Heart left ventricle (tissue), 16 donors: ENCODE data around the gene TBC1D19. TPM values are rescaled to one million over a fixed set of nuclear protein-coding genes. Genes with fewer than 3 reads are reported as not detected.

ENCODE experiments used
- ATAC-seq, 4 donors: fragments of 200-7000 bp; cut with Tn5 transposase; one replicate each; pipeline ENCODE4 v1.9.1; 2020 to 2022; ENCODE audit warnings: moderate library complexity in 4 of 4, mild to moderate bottlenecking in 3 of 4, moderate number of reproducible peaks in 1 of 4
- DNase-seq, 5 donors: peaks; one replicate each; pipeline ENCODE4 v3.0.0-alpha.2; 2020
- H3K27ac ChIP-seq, 12 donors: fragments of 200-600 bp; sonication (generic) in 4 of 12; one replicate each; pipeline versions ENCODE4 v1.5.0 to v1.8.0; 2016 to 2022; ENCODE audit warnings: mild to moderate bottlenecking in 2 of 12
- H3K27me3 ChIP-seq, 9 donors: fragments of 200-600 bp; sonication (generic) in 2 of 9; one replicate each; pipeline versions ENCODE4 v1.5.1 to v1.8.0; 2016 to 2022; ENCODE audit warnings: mild to moderate bottlenecking in 3 of 9
- H3K36me3 ChIP-seq, 9 donors: fragments of 200-600 bp; sonication (generic) in 2 of 9; one replicate each; pipeline versions ENCODE4 v1.5.0 to v1.8.0; 2018 to 2022; ENCODE audit warnings: mild to moderate bottlenecking in 2 of 9
- H3K4me1 ChIP-seq, 12 donors: fragments of 200-600 bp; sonication (generic) in 4 of 12; one replicate each; pipeline versions ENCODE4 v1.5.0 to v1.8.0; 2016 to 2022; ENCODE audit warnings: mild to moderate bottlenecking in 3 of 12
- H3K4me3 ChIP-seq, 12 donors: fragments of 200-600 bp; sonication (generic) in 4 of 12; one replicate each; pipeline versions ENCODE4 v1.5.0 to v1.8.0; 2017 to 2022; ENCODE audit warnings: mild to moderate bottlenecking in 9 of 12, moderate library complexity in 4 of 12
- H3K9me3 ChIP-seq, 12 donors: fragments of 200-600 bp; sonication (generic) in 4 of 12; one replicate each; pipeline versions ENCODE4 v1.5.0 to v1.8.0; 2016 to 2022; ENCODE audit warnings: mild to moderate bottlenecking in 1 of 12
- CTCF ChIP-seq, 12 donors: fragments of 200-600 bp; sonication (generic) in 4 of 12; IDR thresholded peaks; one replicate each; pipeline versions ENCODE4 v1.5.0 to v1.8.0; 2018 to 2022; ENCODE audit warnings: antibody characterized with exemption in 12 of 12, mild to moderate bottlenecking in 5 of 12
- POLR2A ChIP-seq, 2 donors: fragments of 450-650 bp; IDR thresholded peaks; one replicate each; pipeline ENCODE4 v1.6.1; 2017; ENCODE audit warnings: antibody characterized with exemption in 2 of 2, mild to moderate bottlenecking in 2 of 2, moderate library complexity in 2 of 2
- WGBS, 4 donors: extraction: QIAGEN DNeasy Blood & Tissue Kit in 2 of 4; methylation state at CpG; one replicate each; pipeline versions ENCODE4 v1.1.5 to v1.1.7; 2013 to 2018; 5-methylcytosine and 5-hydroxymethylcytosine counted together
- intact Hi-C, 10 donors: fragments of 100-400 bp; cut with DNase I; formaldehyde crosslinking; loops; one replicate each; pipeline versions ENCODE4 v1.11.1 to v1.14.2; 2022
- polyA plus RNA-seq, 2 donors: library from polyadenylated mRNA; stranded (reverse); fragments of 200-250 nt; gene quantifications; one replicate each; pipeline ENCODE4 v1.2.3, GENCODE V29; 2013
- total RNA-seq, 9 donors: library from RNA; depleted of rRNA in 2 of 9; stranded (reverse); fragments of >200 nt in 2 of 9; fragmentation: NEBNext Ultra II Directional in 3 of 9; extraction: Animal tissue kit (Norgen Biotek cat#: 25700) in 3 of 9; gene quantifications; one replicate each; pipeline versions ENCODE4 v1.1.0 to v1.2.4, GENCODE V29; 2016 to 2023
- donor health status: ischemic (EF 13 %, LVEDD 7.1; RV severe dilation, severe dysfunction).
- donor health status: healthy with polysubstance abuse.
- donor health status: DM: no; HTN: yes; CAD: no.
- donor health status: DM: no; HTN: no; CAD: no.
- donor health status: ischemic (EF 25% LVEDD 6.9; RV normal size, moderate dysfunction).
- donor health status: ischemic (EF 25% LVEDD 5.7; RV mildly dilated, moderate dysfunction).
- donor health status: healthy.
- donor health status: DM: yes; HTN: yes; CAD: no.
- donor health status: ischemic (EF 35%, LVEDD 5.7; RV mildly dilated, moderate dysfunction).
- donor health status: nonischemic (EF 11% LVEDD 7.7; RV severe dilation, severe dysfunction).
- donor health status: DM: yes; HTN: yes; CAD: no.
- donor health status: PGD.
- donor health status: ischemic (EF 29% LVEDD 5.4; RV normal size, mild dysfunction).
- donor health status: nonischemic (EF 23%, LVEDD 6.1; RV moderate dilation, normal function).

The TBC1D19 gene
- total and polyA plus RNA-seq, 11 donors = 1.7 to 10.9 (median 9.2) TPM

- Histone ChIP-seq H3K27me3 (no peaks in the 10 kb centered on the region), H3K4me3 (no peak overlapping the region), H3K4me1 (peaks cover 0 to 17% (median 7%) of the 10 kb centered on the region in 12 donors), H3K36me3 (peaks cover 0 to 31% (median 0%) of the 10 kb centered on the region in 9 donors), H3K9me3 (no peaks in the 10 kb centered on the region), H3K27ac (peak overlapping the region in 4 of 12 donors; percentile 21 to 56 (median 32))
- no peak for TF ChIP-seq POLR2A (IDR thresholded peaks at IDR 0.05)
- TF ChIP-seq CTCF (IDR thresholded peaks at IDR 0.05) = no peak
- ATAC-seq = peak; percentile 94 to 99 (median 98)
- peak in 4 of 5 donors; percentile 46 to 76 (median 59) for DNase-seq
- WGBS, 4 donors = 21 to 28% (median 24%) methylated on average over 10 of the region's 10 CpGs
- intact Hi-C loops = loop anchor here in 2 of 10 donors (5.0 kb wide), 2 partner anchors 104 to 109 kb away; partner anchors contain the start of gene STIM2 (in 1 of the 2)
Measured at GRCh38 chr4:26753617-26754016, 169.7 kb downstream of the TBC1D19 start.

GRCh38 chr4:26757751-26758150, 173.9 kb downstream of the TBC1D19 start:
- Histone ChIP-seq H3K36me3 (peaks cover 0 to 12% (median 0%) of the 10 kb centered on the region in 9 donors), H3K4me3 (no peak overlapping the region), H3K27ac (no peak overlapping the region), H3K9me3 (no peaks in the 10 kb centered on the region), H3K27me3 (no peaks in the 10 kb centered on the region), H3K4me1 (peaks cover 0 to 13% (median 5%) of the 10 kb centered on the region in 12 donors)
- no peak for ATAC-seq
- DNase-seq = no peak
- no peak for TF ChIP-seq POLR2A (IDR thresholded peaks at IDR 0.05)
- TF ChIP-seq CTCF (IDR thresholded peaks at IDR 0.05) = no peak
- intact Hi-C loops = no loop called here
- 94 to 97% (median 95%) methylated on average over 1 of the region's 1 CpG for WGBS, 4 donors

GRCh38 chr4:26758899-26759298, 175.0 kb downstream of the TBC1D19 start:
- intact Hi-C loops = no loop called here

GRCh38 chr4:26762650-26763049, 178.8 kb downstream of the TBC1D19 start:
- Histone ChIP-seq H3K9me3 (no peaks in the 10 kb centered on the region), H3K4me3 (no peak overlapping the region), H3K27ac (no peak overlapping the region), H3K36me3 (peaks cover 0 to 12% (median 0%) of the 10 kb centered on the region in 9 donors), H3K4me1 (peaks cover 0 to 7% (median 0%) of the 10 kb centered on the region in 12 donors), H3K27me3 (no peaks in the 10 kb centered on the region)
- intact Hi-C loops = no loop called here
- ATAC-seq (peak in 2 of 4 donors; percentile 24 to 76), DNase-seq (no peak)
- TF ChIP-seq POLR2A (IDR thresholded peaks at IDR 0.05) (no peak), CTCF (IDR thresholded peaks at IDR 0.05) (no peak)
- WGBS, 4 donors = 57 to 81% (median 68%) methylated on average over 2 of the region's 2 CpGs

More at GRCh38 chr4:26758899-26759298, 175.0 kb downstream of the TBC1D19 start:
- DNase-seq (no peak), ATAC-seq (no peak)
- 89 to 94% (median 91%) methylated on average over 1 of the region's 1 CpG for WGBS, 4 donors
- Histone ChIP-seq H3K4me3 (no peak overlapping the region), H3K4me1 (peaks cover 0 to 7% (median 1%) of the 10 kb centered on the region in 12 donors), H3K27me3 (no peaks in the 10 kb centered on the region), H3K36me3 (peaks cover 0 to 12% (median 0%) of the 10 kb centered on the region in 9 donors), H3K9me3 (no peaks in the 10 kb centered on the region), H3K27ac (no peak overlapping the region)
- TF ChIP-seq POLR2A (IDR thresholded peaks at IDR 0.05) = no peak
- TF ChIP-seq CTCF (IDR thresholded peaks at IDR 0.05) = no peak
